GM23248 (cell line): Measurements from ENCODE around the gene NELFB. TPM values are rescaled to one million over a fixed set of nuclear protein-coding genes. Genes with fewer than 3 reads are reported as not detected.

Source experiments
- DNase-seq: peaks from one replicate; pipeline ENCODE4 v3.0.0-alpha.2; 2015
- H2AFZ ChIP-seq: fragments of 200-600 bp; sonication (generic); 2 replicates; pipeline ENCODE4 v1.6.1; 2016; ENCODE audit warnings: antibody characterized with exemption
- H3F3A ChIP-seq: fragments of 200-600 bp; sonication (generic); 2 replicates; pipeline ENCODE4 v1.6.1; 2016; ENCODE audit warnings: mild to moderate bottlenecking, antibody characterized with exemption, mixed run types; ENCODE audit not compliant: insufficient read depth
- H3K27ac ChIP-seq: fragments of 200-600 bp; sonication (generic); 2 replicates; pipeline ENCODE4 v1.5.1; 2016; ENCODE audit warnings: mild to moderate bottlenecking
- H3K27me3 ChIP-seq: fragments of 200-600 bp; sonication (generic); replicated peaks from 2 replicates; pipeline ENCODE4 v1.6.1; 2016; ENCODE audit warnings: mild to moderate bottlenecking; ENCODE audit not compliant: insufficient read depth
- H3K36me3 ChIP-seq: fragments of 200-600 bp; sonication (generic); 2 replicates; pipeline ENCODE4 v1.6.1; 2016; ENCODE audit warnings: low read depth, mild to moderate bottlenecking
- H3K4me1 ChIP-seq: fragments of 200-600 bp; sonication (generic); 2 replicates; pipeline ENCODE4 v1.6.1; 2016; ENCODE audit warnings: mild to moderate bottlenecking; ENCODE audit not compliant: insufficient read depth
- H3K4me2 ChIP-seq: fragments of 200-600 bp; sonication (generic); one replicate; pipeline ENCODE4 v1.6.1; 2016; ENCODE audit warnings: mild to moderate bottlenecking; ENCODE audit not compliant: unreplicated experiment
- H3K4me3 ChIP-seq: fragments of 200-600 bp; sonication (generic); 2 replicates; pipeline ENCODE4 v1.5.1; 2016; ENCODE audit warnings: mild to moderate bottlenecking
- H3K79me2 ChIP-seq: fragments of 200-600 bp; sonication (generic); 2 replicates; pipeline ENCODE4 v1.6.1; 2016; ENCODE audit warnings: mild to moderate bottlenecking; ENCODE audit not compliant: insufficient read depth
- H3K9ac ChIP-seq: fragments of 200-600 bp; sonication (generic); 2 replicates; pipeline ENCODE4 v1.6.1; 2016; ENCODE audit warnings: mild to moderate bottlenecking
- H3K9me2 ChIP-seq: fragments of 200-600 bp; sonication (generic); 2 replicates; pipeline ENCODE4 v1.6.1; 2016; ENCODE audit warnings: mixed run types, mild to moderate bottlenecking, moderate library complexity; ENCODE audit not compliant: insufficient read depth
- H3K9me3 ChIP-seq: fragments of 200-600 bp; sonication (generic); one replicate; pipeline ENCODE4 v1.6.1; 2017; ENCODE audit warnings: low read depth
- H4K20me1 ChIP-seq: fragments of 200-600 bp; sonication (generic); 2 replicates; pipeline ENCODE4 v1.6.0; 2016; ENCODE audit not compliant: insufficient read depth
- EZH2 ChIP-seq: fragments of 200-600 bp; sonication (generic); IDR thresholded peaks from 2 replicates; pipeline ENCODE4 v1.6.1; 2018; ENCODE audit warnings: antibody characterized with exemption, mild to moderate bottlenecking; ENCODE audit not compliant: insufficient read depth, poor library complexity, severe bottlenecking
- EZH2phosphoT487 ChIP-seq: fragments of 200-600 bp; sonication (generic); IDR thresholded peaks from 2 replicates; pipeline ENCODE4 v1.6.1; 2018; ENCODE audit warnings: antibody characterized with exemption, moderate library complexity, mild to moderate bottlenecking, low read depth; ENCODE audit not compliant: insufficient read depth
- WGBS, 2 experiments: methylation state at CpG; one replicate each; pipeline ENCODE4 v1.1.6; 2015 to 2017; ENCODE audit warnings: low lambda C conversion rate in 2 of 2, low coverage in 1 of 2; ENCODE audit errors: missing lambda C conversion rate in 2 of 2; 5-methylcytosine and 5-hydroxymethylcytosine counted together
- in situ Hi-C: fragments of 300-500 bp; cut with MboI; formaldehyde crosslinking; loops from 2 replicates; pipeline ENCODE4 v1.15.0; 2020
- polyA plus RNA-seq: library from polyadenylated mRNA; unstranded; fragments of >200 nt; fragmentation: Nextera tagmentation; extraction: Ambion mirVana; gene quantifications from 2 replicates; pipeline ENCODE4 v1.2.1, GENCODE V29; 2016
- total RNA-seq: library from RNA; depleted of rRNA; stranded (reverse); fragments of >200 nt; shearing (Covaris generic); gene quantifications from 2 replicates; pipeline ENCODE4 v1.2.3, GENCODE V29; 2014

The NELFB gene
- total and polyA plus RNA-seq, 2 experiments from 2014 or later = 34.4 to 65.0 TPM

GRCh38 chr9:137281345-137282116 lies 26.4 kb downstream of the NELFB start:
- no peaks in the 10 kb centered on the region for H3K27me3 ChIP-seq
- no peaks in the 10 kb centered on the region for H3K79me2 ChIP-seq
- no peak overlapping the region for H3K27ac ChIP-seq
- DNase-seq = no peak
- no peaks in the 10 kb centered on the region for H3K9me3 ChIP-seq
- no peaks in the 10 kb centered on the region for H3K9me2 ChIP-seq
- in situ Hi-C loops = loop anchor here (10.0 kb wide), 1 partner anchor 243 kb away; no protein-coding TSS in a partner anchor
- no peak overlapping the region for H3K4me3 ChIP-seq
- no peak overlapping the region for H3K9ac ChIP-seq
- H3K4me2 ChIP-seq = no peak overlapping the region
- H3F3A ChIP-seq = peaks cover 5% of the 10 kb centered on the region; the same call in 1 of the 2 replicates
- WGBS, 2 experiments = 50 to 55% methylated on average over 27 to 29 of the region's 39 CpGs
- no peaks in the 10 kb centered on the region for H4K20me1 ChIP-seq
- H3K36me3 ChIP-seq = no peaks in the 10 kb centered on the region
- peaks cover 8% of the 10 kb centered on the region for H3K4me1 ChIP-seq
- no peak overlapping the region for H2AFZ ChIP-seq
- no peak for TF ChIP-seq EZH2phosphoT487
- no peak for TF ChIP-seq EZH2

- in situ Hi-C loops = loop anchor here (10.0 kb wide), 1 partner anchor 238 kb away; no protein-coding TSS in a partner anchor
- peak; percentile 66 for DNase-seq
- no peaks in the 10 kb centered on the region for H3K36me3 ChIP-seq
These were observed 31.9 kb downstream of the NELFB start for GRCh38 chr9:137286975-137287383.

GRCh38 chr9:137293094-137293481 lies 38.0 kb downstream of the NELFB start:
- Histone ChIP-seq H3K36me3 (no peaks in the 10 kb centered on the region), H3K4me2 (no peak overlapping the region), H2AFZ (no peak overlapping the region), H4K20me1 (no peaks in the 10 kb centered on the region), H3K9me3 (no peaks in the 10 kb centered on the region), H3K79me2 (no peaks in the 10 kb centered on the region), H3K4me1 (no peaks in the 10 kb centered on the region), H3K9me2 (no peaks in the 10 kb centered on the region), H3K27ac (no peak overlapping the region), H3K4me3 (no peak overlapping the region), H3F3A (no peaks in the 10 kb centered on the region), H3K9ac (no peak overlapping the region), H3K27me3 (peaks cover 12% of the 10 kb centered on the region)
- no peak for DNase-seq
- in situ Hi-C loops = loop anchor here (10.0 kb wide), 1 partner anchor 112 kb away; no protein-coding TSS in a partner anchor
- 62 to 65% methylated on average over 15 of the region's 15 CpGs for WGBS, 2 experiments
- no peak for TF ChIP-seq EZH2phosphoT487
- no peak for TF ChIP-seq EZH2

More at GRCh38 chr9:137286975-137287383, 31.9 kb downstream of the NELFB start:
- H3K27ac ChIP-seq = no peak overlapping the region
- no peak overlapping the region for H3K4me2 ChIP-seq
- no peaks in the 10 kb centered on the region for H4K20me1 ChIP-seq
- no peak for TF ChIP-seq EZH2
- TF ChIP-seq EZH2phosphoT487 = no peak
- H3K4me3 ChIP-seq = no peak overlapping the region
- H3K9ac ChIP-seq = no peak overlapping the region
- H3F3A ChIP-seq = peaks cover 5% of the 10 kb centered on the region; the same call in 1 of the 2 replicates
- H3K79me2 ChIP-seq = no peaks in the 10 kb centered on the region
- H2AFZ ChIP-seq = no peak overlapping the region
- H3K9me2 ChIP-seq = no peaks in the 10 kb centered on the region
- H3K27me3 ChIP-seq = no peaks in the 10 kb centered on the region
- 53% methylated on average over 14 of the region's 14 CpGs for WGBS, 2 experiments
- no peaks in the 10 kb centered on the region for H3K4me1 ChIP-seq
- no peaks in the 10 kb centered on the region for H3K9me3 ChIP-seq

- Histone ChIP-seq H3K36me3 (no peaks in the 10 kb centered on the region), H3K4me2 (no peak overlapping the region), H3K9me3 (no peaks in the 10 kb centered on the region), H3K4me1 (no peaks in the 10 kb centered on the region), H3K27me3 (peaks cover 17% of the 10 kb centered on the region), H2AFZ (no peak overlapping the region), H3K4me3 (no peak overlapping the region), H3K27ac (no peak overlapping the region), H3F3A (no peaks in the 10 kb centered on the region), H3K9me2 (no peaks in the 10 kb centered on the region), H4K20me1 (no peaks in the 10 kb centered on the region), H3K9ac (no peak overlapping the region), H3K79me2 (no peaks in the 10 kb centered on the region)
- no peak for DNase-seq
- in situ Hi-C loops = loop anchor here (10.0 kb wide), 1 partner anchor 111 kb away; no protein-coding TSS in a partner anchor
- 84% methylated on average over 29 of the region's 29 CpGs for WGBS, 2 experiments
- no peak for TF ChIP-seq EZH2phosphoT487
- TF ChIP-seq EZH2 = no peak
These were observed 38.5 kb downstream of the NELFB start for GRCh38 chr9:137293482-137294090.
